HG02798 (cell line): ENCODE measurements around the gene APP.

ENCODE experiments used
- ATAC-seq: cut with Tn5 transposase; IDR thresholded peaks from one replicate; pipeline ENCODE4 v1.9.1; 2021; ENCODE audit warnings: mild to moderate bottlenecking; ENCODE audit not compliant: unreplicated experiment, poor library complexity

APP gene

GRCh38 chr21:25995278-25995677, 175.3 kb downstream of the APP start:
- no peak for ATAC-seq

DNA sequence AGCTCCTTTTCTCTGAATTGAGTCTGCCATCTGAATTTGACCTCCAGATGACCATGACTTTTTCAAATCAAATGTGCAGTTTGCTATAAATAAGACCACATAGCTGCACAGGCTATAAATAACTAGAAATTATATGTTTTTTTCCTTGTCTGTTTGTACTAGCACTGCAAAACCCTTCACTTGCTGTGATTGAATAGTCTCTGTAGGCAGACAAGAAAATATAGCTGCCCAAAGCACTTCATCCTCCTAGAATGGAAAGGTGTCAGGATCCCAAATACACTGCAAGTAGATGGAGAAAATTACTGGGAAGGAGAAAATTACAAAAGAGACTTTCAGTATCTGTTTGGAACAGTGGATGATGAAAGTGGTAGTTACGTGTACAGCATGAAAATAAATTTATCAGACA, 175.8 kb downstream of the APP start:
- no peak for ATAC-seq

DNA sequence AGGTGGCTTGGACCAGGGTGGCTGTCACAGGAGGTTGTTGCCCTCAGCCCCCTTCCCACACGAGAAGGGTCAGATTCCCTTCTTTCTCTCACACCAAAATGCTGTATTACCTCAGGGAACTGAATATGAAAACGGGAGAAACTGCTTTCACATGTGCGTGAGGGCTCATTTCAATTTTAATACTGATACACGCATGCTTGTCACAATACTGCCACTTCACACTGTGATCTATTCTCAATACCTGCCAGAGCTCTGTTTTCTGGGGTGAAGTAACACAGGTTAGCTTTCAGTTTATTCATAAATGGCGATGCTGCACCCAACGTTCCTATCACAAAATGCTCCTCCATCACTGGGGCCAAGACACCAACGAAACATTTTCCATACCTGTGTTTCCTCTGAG, 181.8 kb downstream of the APP start:
- ATAC-seq: no peak

GRCh38 chr21:25987531-25987930, 183.0 kb downstream of the APP start:
- no peak for ATAC-seq

DNA sequence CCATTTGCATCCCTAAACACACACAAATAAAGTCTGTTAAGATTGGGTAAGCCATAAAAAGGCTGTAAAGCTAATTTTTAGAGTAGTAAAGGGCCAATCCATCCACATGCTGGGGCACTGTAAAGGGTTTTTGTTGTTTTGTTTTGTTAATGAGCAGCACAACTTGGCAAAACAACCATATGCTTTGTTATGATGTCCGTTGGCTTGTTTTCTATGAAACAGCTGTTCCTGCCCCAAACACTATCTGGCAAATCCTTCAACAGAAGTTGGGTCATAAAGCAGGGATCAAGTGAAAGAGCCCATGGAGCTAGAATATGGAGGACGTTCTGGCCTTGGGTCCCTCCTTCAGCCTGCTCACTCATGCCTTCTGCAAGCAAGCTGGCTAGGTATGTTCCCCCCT, 183.6 kb downstream of the APP start:
- ATAC-seq: no peak

GRCh38 chr21:25985990-25986389, 184.6 kb downstream of the APP start:
- no peak for ATAC-seq

GRCh38 chr21:25984538-25984937, 186.0 kb downstream of the APP start:
- ATAC-seq: no peak

DNA sequence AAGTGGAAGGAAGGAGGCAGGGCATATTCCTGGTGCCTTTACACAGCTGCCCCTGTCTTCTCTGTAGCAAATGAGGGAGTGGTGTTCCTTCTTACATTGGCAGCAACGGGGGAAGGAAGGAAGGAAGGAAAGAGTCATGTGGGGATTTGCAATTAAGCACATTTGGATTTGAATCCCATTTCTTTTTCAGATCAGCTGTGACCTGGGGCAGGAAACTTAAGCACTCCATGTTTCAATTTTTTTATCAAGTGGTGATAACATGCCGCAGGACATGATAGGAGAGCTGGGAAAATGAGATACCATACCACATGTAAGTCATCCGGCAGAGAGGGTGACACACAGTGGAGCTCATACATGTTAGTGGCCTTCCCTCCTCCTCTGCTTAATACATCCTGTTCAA, 186.8 kb downstream of the APP start:
- ATAC-seq: no peak

DNA sequence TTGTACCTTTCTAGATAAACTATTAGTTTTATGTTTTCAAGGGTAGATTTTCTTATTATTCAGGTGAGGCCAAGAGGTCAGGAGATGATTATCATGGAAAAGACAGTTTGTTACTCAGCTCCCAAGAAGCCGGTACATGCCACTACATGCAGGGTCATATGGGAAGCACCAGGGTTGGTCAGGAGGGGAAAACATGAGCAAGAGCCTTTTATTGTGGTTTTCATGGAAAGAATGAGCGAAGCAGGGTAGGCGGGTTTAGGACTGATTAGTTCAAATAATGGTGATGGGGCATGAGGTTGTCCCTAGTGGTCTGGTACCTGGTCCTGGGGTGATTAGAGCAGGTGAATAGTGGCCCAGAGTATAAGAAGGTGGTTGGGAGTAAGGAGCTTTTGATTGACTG, 189.9 kb downstream of the APP start:
- no peak for ATAC-seq

- ATAC-seq: no peak
Measured at GRCh38 chr21:25979845-25980616, 190.5 kb downstream of the APP start.

- ATAC-seq: no peak
Measured at GRCh38 chr21:25977068-25977611, 193.4 kb downstream of the APP start.

DNA sequence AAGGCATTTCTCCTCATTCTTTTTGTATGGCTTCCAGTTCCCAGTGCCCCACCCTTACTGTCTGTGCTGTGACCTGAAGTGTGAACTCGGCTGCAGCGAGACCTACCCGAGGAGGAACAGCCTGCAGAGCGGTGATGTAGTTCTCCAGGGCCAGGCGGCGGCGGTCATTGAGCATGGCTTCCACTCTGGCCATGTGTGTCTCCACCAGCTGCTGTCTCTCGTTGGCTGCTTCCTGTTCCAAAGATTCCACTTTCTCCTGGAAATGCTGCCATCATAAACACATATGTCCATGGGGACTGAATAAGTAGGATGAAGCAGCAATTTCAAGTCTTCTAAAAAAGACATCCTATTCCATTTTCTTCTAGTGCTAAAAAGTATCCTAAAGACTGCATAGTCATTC, 195.6 kb downstream of the APP start:
- ATAC-seq: no peak

GRCh38 chr21:25970254-25970930, 200.2 kb downstream of the APP start:
- no peak for ATAC-seq

DNA sequence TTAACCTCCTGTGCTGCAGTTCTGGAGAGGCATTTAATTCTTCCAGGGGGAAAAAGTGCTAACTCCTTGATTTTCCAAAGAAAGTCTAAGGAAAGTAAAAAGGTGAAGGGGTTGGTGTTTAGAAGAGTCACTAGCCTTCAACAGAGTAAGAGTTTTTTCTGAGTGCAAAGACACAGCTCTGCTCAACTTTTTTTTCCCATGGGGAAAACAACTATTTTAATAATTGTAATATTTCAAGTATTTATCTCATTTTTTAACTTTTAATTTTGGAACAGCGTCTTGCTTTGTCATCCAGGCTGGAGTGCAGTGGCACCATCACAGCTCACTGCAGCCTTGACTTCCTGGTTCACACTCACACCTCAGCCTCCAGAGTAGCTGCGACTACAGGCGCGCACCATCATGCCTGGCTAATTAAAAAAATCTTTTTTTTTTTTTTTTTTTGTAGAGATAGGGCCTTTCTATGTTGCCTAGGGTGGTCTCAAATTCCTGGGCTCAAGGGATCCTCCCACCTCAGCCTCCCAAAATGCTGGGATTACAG, 202.6 kb downstream of the APP start:
- ATAC-seq: peak; percentile 57

GRCh38 chr21:25967181-25967900, 203.2 kb downstream of the APP start:
- ATAC-seq: peak; percentile 97

GRCh38 chr21:25965951-25966707, 204.4 kb downstream of the APP start:
- ATAC-seq: no peak

GRCh38 chr21:25964926-25965325, 205.6 kb downstream of the APP start:
- ATAC-seq: no peak

DNA sequence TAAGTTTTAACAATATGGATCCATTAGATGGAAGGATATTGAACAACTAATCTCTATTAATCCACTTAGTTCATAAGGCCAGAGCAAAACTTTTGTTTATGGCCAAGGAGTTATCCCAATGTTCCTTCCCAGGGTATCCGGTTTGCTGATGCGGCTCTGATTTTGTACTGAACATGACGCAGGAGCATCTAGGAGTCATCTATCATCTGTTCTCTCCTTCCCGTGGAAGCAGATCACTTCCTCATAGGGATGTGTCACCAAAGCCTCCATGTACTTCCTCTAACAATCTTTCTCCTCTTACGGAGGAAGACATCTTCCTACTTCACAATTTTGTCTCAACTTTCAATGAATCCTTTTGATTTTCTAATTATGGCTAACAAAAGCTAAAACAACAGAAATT, 206.6 kb downstream of the APP start:
- ATAC-seq: no peak

DNA sequence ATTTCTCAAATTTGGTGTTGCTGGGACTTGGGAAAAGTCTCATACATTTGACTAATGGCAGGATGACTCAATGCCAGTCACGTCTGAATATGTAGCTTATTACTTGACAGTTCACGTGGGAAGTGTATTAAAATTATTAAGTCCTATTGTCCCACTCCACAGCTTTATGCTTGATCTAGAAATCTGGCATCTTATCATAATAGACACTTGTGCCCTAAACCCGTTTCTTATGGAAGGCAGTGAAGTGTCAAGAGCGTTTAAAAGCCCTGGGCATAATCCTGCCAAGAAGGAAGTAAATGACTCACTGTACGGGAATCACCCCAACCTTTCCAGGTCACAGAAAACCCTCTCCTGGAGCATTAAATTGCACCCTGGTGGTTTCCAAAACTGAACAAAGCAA, 207.4 kb downstream of the APP start:
- ATAC-seq: no peak

- no peak for ATAC-seq
Measured at GRCh38 chr21:25961042-25961441, 209.5 kb downstream of the APP start.
